ENCODE measurements around the gene PCGF3.

DNA sequence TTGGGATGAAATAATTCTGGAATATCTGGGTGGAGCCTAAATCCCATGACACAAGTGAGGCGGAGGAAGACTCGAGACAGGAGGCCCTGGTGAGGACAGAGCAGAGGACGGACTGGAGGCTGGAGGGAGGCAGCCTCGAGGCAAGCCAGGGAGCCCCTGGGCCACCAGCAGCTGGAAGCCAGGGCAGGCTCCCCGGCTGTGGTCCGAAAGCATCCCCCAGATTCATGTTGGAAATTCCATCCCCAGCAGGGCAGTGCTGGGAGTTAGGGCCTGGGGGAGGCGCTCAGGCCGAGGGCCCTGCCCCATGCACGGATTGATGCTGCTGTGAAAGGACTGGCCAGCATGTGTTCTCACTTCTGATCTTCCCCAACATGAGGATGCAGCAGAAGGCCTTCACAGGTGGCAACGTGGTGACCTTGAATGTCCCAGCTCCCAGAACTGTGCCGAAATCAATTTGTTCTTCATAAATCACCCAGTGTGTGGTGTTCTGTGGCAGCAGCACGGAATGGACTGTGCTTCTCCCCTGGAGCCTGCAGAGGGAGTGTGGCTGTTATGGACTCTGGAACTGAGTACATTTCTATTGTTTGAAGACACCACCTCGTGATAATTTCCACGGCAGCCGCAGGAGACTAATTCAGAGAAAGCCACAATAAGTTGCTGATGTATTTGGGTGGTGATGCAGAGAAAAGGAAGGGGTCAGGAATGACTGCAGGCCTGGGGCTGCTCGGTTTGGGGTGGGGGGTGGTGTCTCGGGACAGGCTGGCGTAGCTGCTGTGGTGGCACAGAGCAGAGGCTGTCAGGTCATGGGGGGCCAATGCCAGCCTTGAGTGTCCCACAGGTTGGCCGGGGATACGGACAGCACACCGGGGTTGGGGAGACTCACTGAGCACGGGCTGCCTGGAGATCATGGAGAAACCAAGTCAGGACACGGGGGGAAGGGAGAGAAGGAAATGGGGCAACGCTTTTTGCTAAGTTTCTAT, 56.9 kb downstream of the PCGF3 start:
- TF ChIP-seq, protein P1, sequence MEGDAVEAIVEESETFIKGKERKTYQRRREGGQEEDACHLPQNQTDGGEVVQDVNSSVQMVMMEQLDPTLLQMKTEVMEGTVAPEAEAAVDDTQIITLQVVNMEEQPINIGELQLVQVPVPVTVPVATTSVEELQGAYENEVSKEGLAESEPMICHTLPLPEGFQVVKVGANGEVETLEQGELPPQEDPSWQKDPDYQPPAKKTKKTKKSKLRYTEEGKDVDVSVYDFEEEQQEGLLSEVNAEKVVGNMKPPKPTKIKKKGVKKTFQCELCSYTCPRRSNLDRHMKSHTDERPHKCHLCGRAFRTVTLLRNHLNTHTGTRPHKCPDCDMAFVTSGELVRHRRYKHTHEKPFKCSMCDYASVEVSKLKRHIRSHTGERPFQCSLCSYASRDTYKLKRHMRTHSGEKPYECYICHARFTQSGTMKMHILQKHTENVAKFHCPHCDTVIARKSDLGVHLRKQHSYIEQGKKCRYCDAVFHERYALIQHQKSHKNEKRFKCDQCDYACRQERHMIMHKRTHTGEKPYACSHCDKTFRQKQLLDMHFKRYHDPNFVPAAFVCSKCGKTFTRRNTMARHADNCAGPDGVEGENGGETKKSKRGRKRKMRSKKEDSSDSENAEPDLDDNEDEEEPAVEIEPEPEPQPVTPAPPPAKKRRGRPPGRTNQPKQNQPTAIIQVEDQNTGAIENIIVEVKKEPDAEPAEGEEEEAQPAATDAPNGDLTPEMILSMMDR (IDR thresholded peaks at IDR 0.05): no peak
- TF ChIP-seq POLR2A (IDR thresholded peaks at IDR 0.05): no peak
- TF ChIP-seq POLR2AphosphoS5 (IDR thresholded peaks at IDR 0.05): no peak

Data from prostate gland (tissue), 2 donors.